GM12878 (cell line): ENCODE measurements around the gene EEF2KMT.
"Not testable (repeated sequence)": the region's sequence is repeated elsewhere in the genome, so short reads cannot be mapped to it uniquely, and the experiment has no call there.

Experiments used
- ASH2L ChIP-seq: fragments of 300-600, 200-600 bp; sonication (generic); IDR thresholded peaks from 2 replicates; pipeline ENCODE4 v1.6.1; 2017; ENCODE audit warnings: low read depth, mild to moderate bottlenecking, borderline replicate concordance
- CEBPB ChIP-seq, 2 experiments: fragments of 150-350 bp in 1 of 2; IDR thresholded peaks; 2 replicates each; pipeline ENCODE4 v1.6.1; 2012 to 2014; ENCODE audit warnings: low read depth in 2 of 2, low read length in 2 of 2, borderline replicate concordance in 1 of 2, inconsistent platforms in 1 of 2
- CHD2 ChIP-seq: IDR thresholded peaks from 2 replicates; pipeline ENCODE4 v1.6.1; 2011; ENCODE audit warnings: low read depth, low read length, improper control_type of control experiment, borderline replicate concordance
- LARP7 ChIP-seq: fragments of 450-650 bp; IDR thresholded peaks from 2 replicates; pipeline ENCODE4 v1.6.1; 2017; ENCODE audit warnings: mild to moderate bottlenecking
- MEF2A ChIP-seq: IDR thresholded peaks from 2 replicates; pipeline ENCODE4 v1.6.1; 2011; ENCODE audit warnings: low read depth, mild to moderate bottlenecking, low read length, moderate library complexity; ENCODE audit not compliant: insufficient read depth
- MXI1 ChIP-seq: fragments of 150-350 bp; IDR thresholded peaks from 2 replicates; pipeline ENCODE4 v1.6.1; 2011; ENCODE audit warnings: low read depth, mild to moderate bottlenecking, inconsistent platforms, low read length, improper control_type of control experiment
- NRF1 ChIP-seq: conservative IDR thresholded peaks from 2 replicates; pipeline ENCODE4 v1.6.1; 2011; ENCODE audit warnings: mild to moderate bottlenecking, low read depth, low read length, improper control_type of control experiment
- YY1 ChIP-seq: IDR thresholded peaks from 2 replicates; pipeline ENCODE4 v1.6.1; 2011; ENCODE audit warnings: low read depth, mild to moderate bottlenecking, low read length
- TF ChIP-seq, protein P1 (sequence below): fragments of 450-650 bp; IDR thresholded peaks from 2 replicates; pipeline ENCODE4 v1.6.1; 2014; ENCODE audit warnings: mild to moderate bottlenecking
- TF ChIP-seq, protein P2 (sequence below), 3 experiments: IDR thresholded peaks in 2 of 3; conservative IDR thresholded peaks in 1 of 3; 2 replicates each; pipeline ENCODE4 v1.5.1; 2011; ENCODE audit warnings: low read depth in 3 of 3, low read length in 3 of 3, mild to moderate bottlenecking in 3 of 3, control low read depth in 2 of 3, moderate library complexity in 2 of 3, inconsistent platforms in 1 of 3, mixed read lengths in 1 of 3; ENCODE audit not compliant: control insufficient read depth in 2 of 3, insufficient read depth in 1 of 3; ENCODE audit errors: extremely low read depth in 1 of 3
- TF ChIP-seq, protein P3 (sequence below): fragments of 450-650 bp; IDR thresholded peaks from 2 replicates; pipeline ENCODE4 v1.6.1; 2017; ENCODE audit warnings: mild to moderate bottlenecking, low read depth, inconsistent platforms; ENCODE audit not compliant: poor library complexity, severe bottlenecking
- TF ChIP-seq, protein P4 (sequence below): IDR thresholded peaks from 2 replicates; pipeline ENCODE4 v1.6.1; 2012; ENCODE audit warnings: mild to moderate bottlenecking, low read depth, low read length

DNA sequence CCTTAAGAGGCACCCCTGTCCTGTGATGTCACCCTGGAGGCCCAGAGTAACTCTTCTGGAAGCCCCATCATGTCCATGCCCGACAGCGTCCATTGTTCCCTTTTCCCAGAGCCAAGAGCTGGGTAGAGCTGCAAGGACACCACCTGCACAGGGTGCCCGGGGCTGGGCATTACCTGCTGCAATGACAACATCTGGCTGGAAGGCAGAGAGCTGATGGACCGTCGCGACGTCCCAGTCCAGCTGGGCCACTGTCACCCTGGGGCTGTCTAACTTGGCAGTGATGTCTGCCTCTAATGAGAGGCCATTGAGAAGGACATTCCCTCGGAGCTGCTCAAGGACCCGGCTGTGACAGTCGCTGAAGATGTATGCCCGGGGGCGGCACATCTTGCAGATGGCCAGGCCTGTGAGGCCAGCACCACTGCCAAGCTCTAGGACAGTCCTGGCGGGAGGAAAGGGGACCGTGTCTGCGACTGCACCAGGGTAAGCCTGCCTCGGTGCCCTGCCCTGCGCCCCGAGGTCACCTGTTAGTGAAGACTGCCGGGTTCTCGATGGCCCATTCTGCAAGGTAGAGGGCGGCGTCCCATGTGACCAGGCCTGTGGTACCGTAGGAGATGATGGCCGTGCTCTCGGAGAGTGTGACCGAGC is 7.6 kb downstream of the EEF2KMT start:
- TF ChIP-seq, protein P1, sequence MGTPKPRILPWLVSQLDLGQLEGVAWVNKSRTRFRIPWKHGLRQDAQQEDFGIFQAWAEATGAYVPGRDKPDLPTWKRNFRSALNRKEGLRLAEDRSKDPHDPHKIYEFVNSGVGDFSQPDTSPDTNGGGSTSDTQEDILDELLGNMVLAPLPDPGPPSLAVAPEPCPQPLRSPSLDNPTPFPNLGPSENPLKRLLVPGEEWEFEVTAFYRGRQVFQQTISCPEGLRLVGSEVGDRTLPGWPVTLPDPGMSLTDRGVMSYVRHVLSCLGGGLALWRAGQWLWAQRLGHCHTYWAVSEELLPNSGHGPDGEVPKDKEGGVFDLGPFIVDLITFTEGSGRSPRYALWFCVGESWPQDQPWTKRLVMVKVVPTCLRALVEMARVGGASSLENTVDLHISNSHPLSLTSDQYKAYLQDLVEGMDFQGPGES = not testable (repeated sequence)
- TF ChIP-seq NRF1; CEBPB (IDR thresholded peaks at IDR 0.05; ENCODE audit: borderline replicate concordance in 1 of 2, low read depth in 2 of 2, low read length in 2 of 2); ASH2L; MEF2A; LARP7; YY1; CHD2; MXI1: not testable (repeated sequence)
- TF ChIP-seq, protein P2, sequence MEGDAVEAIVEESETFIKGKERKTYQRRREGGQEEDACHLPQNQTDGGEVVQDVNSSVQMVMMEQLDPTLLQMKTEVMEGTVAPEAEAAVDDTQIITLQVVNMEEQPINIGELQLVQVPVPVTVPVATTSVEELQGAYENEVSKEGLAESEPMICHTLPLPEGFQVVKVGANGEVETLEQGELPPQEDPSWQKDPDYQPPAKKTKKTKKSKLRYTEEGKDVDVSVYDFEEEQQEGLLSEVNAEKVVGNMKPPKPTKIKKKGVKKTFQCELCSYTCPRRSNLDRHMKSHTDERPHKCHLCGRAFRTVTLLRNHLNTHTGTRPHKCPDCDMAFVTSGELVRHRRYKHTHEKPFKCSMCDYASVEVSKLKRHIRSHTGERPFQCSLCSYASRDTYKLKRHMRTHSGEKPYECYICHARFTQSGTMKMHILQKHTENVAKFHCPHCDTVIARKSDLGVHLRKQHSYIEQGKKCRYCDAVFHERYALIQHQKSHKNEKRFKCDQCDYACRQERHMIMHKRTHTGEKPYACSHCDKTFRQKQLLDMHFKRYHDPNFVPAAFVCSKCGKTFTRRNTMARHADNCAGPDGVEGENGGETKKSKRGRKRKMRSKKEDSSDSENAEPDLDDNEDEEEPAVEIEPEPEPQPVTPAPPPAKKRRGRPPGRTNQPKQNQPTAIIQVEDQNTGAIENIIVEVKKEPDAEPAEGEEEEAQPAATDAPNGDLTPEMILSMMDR (IDR thresholded peaks at IDR 0.05 in 2 of 3, conservative IDR thresholded peaks at IDR 0.05 in 1 of 3; ENCODE audit: control insufficient read depth in 2 of 3, extremely low read depth in 1 of 3, insufficient read depth in 1 of 3, low read depth in 3 of 3, low read length in 3 of 3) = not testable (repeated sequence)
- TF ChIP-seq, protein P3, sequence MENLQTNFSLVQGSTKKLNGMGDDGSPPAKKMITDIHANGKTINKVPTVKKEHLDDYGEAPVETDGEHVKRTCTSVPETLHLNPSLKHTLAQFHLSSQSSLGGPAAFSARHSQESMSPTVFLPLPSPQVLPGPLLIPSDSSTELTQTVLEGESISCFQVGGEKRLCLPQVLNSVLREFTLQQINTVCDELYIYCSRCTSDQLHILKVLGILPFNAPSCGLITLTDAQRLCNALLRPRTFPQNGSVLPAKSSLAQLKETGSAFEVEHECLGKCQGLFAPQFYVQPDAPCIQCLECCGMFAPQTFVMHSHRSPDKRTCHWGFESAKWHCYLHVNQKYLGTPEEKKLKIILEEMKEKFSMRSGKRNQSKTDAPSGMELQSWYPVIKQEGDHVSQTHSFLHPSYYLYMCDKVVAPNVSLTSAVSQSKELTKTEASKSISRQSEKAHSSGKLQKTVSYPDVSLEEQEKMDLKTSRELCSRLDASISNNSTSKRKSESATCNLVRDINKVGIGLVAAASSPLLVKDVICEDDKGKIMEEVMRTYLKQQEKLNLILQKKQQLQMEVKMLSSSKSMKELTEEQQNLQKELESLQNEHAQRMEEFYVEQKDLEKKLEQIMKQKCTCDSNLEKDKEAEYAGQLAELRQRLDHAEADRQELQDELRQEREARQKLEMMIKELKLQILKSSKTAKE = not testable (repeated sequence)
- TF ChIP-seq, protein P4, sequence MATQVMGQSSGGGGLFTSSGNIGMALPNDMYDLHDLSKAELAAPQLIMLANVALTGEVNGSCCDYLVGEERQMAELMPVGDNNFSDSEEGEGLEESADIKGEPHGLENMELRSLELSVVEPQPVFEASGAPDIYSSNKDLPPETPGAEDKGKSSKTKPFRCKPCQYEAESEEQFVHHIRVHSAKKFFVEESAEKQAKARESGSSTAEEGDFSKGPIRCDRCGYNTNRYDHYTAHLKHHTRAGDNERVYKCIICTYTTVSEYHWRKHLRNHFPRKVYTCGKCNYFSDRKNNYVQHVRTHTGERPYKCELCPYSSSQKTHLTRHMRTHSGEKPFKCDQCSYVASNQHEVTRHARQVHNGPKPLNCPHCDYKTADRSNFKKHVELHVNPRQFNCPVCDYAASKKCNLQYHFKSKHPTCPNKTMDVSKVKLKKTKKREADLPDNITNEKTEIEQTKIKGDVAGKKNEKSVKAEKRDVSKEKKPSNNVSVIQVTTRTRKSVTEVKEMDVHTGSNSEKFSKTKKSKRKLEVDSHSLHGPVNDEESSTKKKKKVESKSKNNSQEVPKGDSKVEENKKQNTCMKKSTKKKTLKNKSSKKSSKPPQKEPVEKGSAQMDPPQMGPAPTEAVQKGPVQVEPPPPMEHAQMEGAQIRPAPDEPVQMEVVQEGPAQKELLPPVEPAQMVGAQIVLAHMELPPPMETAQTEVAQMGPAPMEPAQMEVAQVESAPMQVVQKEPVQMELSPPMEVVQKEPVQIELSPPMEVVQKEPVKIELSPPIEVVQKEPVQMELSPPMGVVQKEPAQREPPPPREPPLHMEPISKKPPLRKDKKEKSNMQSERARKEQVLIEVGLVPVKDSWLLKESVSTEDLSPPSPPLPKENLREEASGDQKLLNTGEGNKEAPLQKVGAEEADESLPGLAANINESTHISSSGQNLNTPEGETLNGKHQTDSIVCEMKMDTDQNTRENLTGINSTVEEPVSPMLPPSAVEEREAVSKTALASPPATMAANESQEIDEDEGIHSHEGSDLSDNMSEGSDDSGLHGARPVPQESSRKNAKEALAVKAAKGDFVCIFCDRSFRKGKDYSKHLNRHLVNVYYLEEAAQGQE = not testable (repeated sequence)
